ENCODE results near the gene YBX1.
"Not testable (repeated sequence)": the region's sequence is repeated elsewhere in the genome, so short reads cannot be mapped to it uniquely, and the experiment has no call there.

DNA sequence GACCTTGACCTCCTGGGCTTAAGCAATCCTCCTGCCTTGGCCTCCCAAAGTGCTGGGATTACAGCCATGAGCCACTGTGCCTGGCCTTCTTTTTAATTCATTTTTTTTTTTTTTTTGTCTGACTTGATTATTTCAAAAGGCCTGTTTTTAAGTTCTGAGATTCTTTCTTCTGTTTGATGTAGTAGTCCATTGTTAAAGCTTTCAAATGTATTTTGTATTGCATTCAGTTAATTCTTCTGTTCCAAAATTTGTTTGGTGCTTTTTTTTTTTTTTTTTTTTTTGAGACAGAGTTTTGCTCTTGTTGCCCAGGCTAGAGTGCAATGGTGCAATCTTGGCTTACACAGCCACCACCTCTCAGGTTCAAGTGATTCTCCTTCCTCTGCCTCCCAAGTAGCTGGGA lies 32.2 kb downstream of the YBX1 start:
- TF ChIP-seq, protein P1, sequence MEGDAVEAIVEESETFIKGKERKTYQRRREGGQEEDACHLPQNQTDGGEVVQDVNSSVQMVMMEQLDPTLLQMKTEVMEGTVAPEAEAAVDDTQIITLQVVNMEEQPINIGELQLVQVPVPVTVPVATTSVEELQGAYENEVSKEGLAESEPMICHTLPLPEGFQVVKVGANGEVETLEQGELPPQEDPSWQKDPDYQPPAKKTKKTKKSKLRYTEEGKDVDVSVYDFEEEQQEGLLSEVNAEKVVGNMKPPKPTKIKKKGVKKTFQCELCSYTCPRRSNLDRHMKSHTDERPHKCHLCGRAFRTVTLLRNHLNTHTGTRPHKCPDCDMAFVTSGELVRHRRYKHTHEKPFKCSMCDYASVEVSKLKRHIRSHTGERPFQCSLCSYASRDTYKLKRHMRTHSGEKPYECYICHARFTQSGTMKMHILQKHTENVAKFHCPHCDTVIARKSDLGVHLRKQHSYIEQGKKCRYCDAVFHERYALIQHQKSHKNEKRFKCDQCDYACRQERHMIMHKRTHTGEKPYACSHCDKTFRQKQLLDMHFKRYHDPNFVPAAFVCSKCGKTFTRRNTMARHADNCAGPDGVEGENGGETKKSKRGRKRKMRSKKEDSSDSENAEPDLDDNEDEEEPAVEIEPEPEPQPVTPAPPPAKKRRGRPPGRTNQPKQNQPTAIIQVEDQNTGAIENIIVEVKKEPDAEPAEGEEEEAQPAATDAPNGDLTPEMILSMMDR (IDR thresholded peaks at IDR 0.05; ENCODE audit: insufficient read depth, low read length), result not testable (repeated sequence)
- TF ChIP-seq POLR2AphosphoS5 (IDR thresholded peaks at IDR 0.05; ENCODE audit: low read depth); SPI1 (IDR thresholded peaks at IDR 0.05; ENCODE audit: borderline replicate concordance, low read depth): not testable (repeated sequence)

Data from HL-60 (cell line).